Liver (tissue), 9 donors: Measurements from ENCODE around the gene ABCB1. TPM values are rescaled to one million over a fixed set of nuclear protein-coding genes. Genes with fewer than 3 reads are reported as not detected.

Source experiments
- DNase-seq: peaks from one replicate; pipeline ENCODE4 v3.0.0-alpha.2; 2017; ENCODE audit warnings: low spot score
- H3K27ac ChIP-seq, 2 donors: one replicate each; pipeline ENCODE4 v1.7.0; 2013; ENCODE audit warnings: inconsistent platforms in 2 of 2, low read length in 2 of 2, control low read depth in 1 of 2, low read depth in 1 of 2, mild to moderate bottlenecking in 1 of 2
- H3K27me3 ChIP-seq, 4 donors: one replicate each; pipeline versions ENCODE4 v1.6.1 to v1.7.0; 2013; ENCODE audit warnings: low read length in 3 of 4, inconsistent platforms in 1 of 4, mild to moderate bottlenecking in 1 of 4, moderate library complexity in 1 of 4; ENCODE audit not compliant: control insufficient read depth in 4 of 4, insufficient read depth in 4 of 4
- H3K36me3 ChIP-seq, 4 donors: one replicate each; pipeline versions ENCODE4 v1.6.1 to v1.7.0; 2013; ENCODE audit warnings: low read length in 3 of 4, mild to moderate bottlenecking in 3 of 4, low read depth in 1 of 4, moderate library complexity in 1 of 4; ENCODE audit not compliant: control insufficient read depth in 4 of 4, insufficient read depth in 3 of 4
- H3K4me1 ChIP-seq, 4 donors: one replicate each; pipeline versions ENCODE4 v1.6.1 to v1.7.0; 2013; ENCODE audit warnings: low read length in 3 of 4, mild to moderate bottlenecking in 3 of 4, moderate library complexity in 1 of 4; ENCODE audit not compliant: control insufficient read depth in 4 of 4, insufficient read depth in 4 of 4
- H3K4me3 ChIP-seq, 3 donors: one replicate each; pipeline versions ENCODE4 v1.6.1 to v1.7.0; 2013; ENCODE audit warnings: low read length in 3 of 3, control low read depth in 1 of 3, low read depth in 1 of 3, mild to moderate bottlenecking in 1 of 3
- H3K9ac ChIP-seq, 2 donors: one replicate each; pipeline ENCODE4 v1.7.0; 2013; ENCODE audit warnings: low read length in 2 of 2, mild to moderate bottlenecking in 2 of 2, moderate library complexity in 2 of 2, control low read depth in 1 of 2, low read depth in 1 of 2
- H3K9me3 ChIP-seq, 4 donors: one replicate each; pipeline versions ENCODE4 v1.6.1 to v1.7.0; 2013; ENCODE audit warnings: low read length in 3 of 4; ENCODE audit not compliant: control insufficient read depth in 4 of 4
- ATF3 ChIP-seq: IDR thresholded peaks from 2 replicates; pipeline ENCODE4 v1.6.1; 2016; ENCODE audit warnings: antibody characterized with exemption
- CTCF ChIP-seq: fragments of 150-350 bp; IDR thresholded peaks from 2 replicates; pipeline ENCODE4 v1.5.1; 2017; ENCODE audit warnings: improper control_type of control experiment, low read depth, low read length; ENCODE audit not compliant: missing input control
- EGR1 ChIP-seq, 2 donors: IDR thresholded peaks; 2 replicates each; pipeline ENCODE4 v1.6.1; 2016 to 2018; ENCODE audit warnings: antibody characterized with exemption in 2 of 2, low read depth in 2 of 2
- FOXA1 ChIP-seq: IDR thresholded peaks from 2 replicates; pipeline ENCODE4 v1.6.1; 2016; ENCODE audit warnings: antibody characterized with exemption
- FOXA2 ChIP-seq: IDR thresholded peaks from 2 replicates; pipeline ENCODE4 v1.6.1; 2016; ENCODE audit warnings: antibody characterized with exemption
- GABPA ChIP-seq, 2 donors: IDR thresholded peaks in 1 of 2; conservative IDR thresholded peaks in 1 of 2; 2 replicates each; pipeline ENCODE4 v1.6.1; 2016; ENCODE audit warnings: antibody characterized with exemption in 2 of 2, mild to moderate bottlenecking in 1 of 2, moderate library complexity in 1 of 2
- HNF4A ChIP-seq, 2 donors: conservative IDR thresholded peaks; 2 replicates each; pipeline ENCODE4 v1.6.1; 2016; ENCODE audit warnings: antibody characterized with exemption in 2 of 2, mild to moderate bottlenecking in 2 of 2
- HNF4G ChIP-seq: IDR thresholded peaks from 2 replicates; pipeline ENCODE4 v1.6.1; 2016; ENCODE audit warnings: antibody characterized with exemption
- JUND ChIP-seq, 2 donors: IDR thresholded peaks; 2 replicates each; pipeline ENCODE4 v1.6.1; 2016; ENCODE audit warnings: antibody characterized with exemption in 2 of 2
- MAX ChIP-seq: IDR thresholded peaks from 2 replicates; pipeline ENCODE4 v1.6.1; 2016; ENCODE audit warnings: antibody characterized with exemption
- NR2F2 ChIP-seq: IDR thresholded peaks from 2 replicates; pipeline ENCODE4 v1.6.1; 2016; ENCODE audit warnings: antibody characterized with exemption
- RAD21 ChIP-seq, 2 donors: IDR thresholded peaks; 2 replicates each; pipeline ENCODE4 v1.6.1; 2016; ENCODE audit warnings: antibody characterized with exemption in 2 of 2, mild to moderate bottlenecking in 2 of 2
- REST ChIP-seq: IDR thresholded peaks from 2 replicates; pipeline ENCODE4 v1.6.1; 2016; ENCODE audit warnings: antibody characterized with exemption, mild to moderate bottlenecking
- RXRA ChIP-seq, 2 donors: IDR thresholded peaks; 2 replicates each; pipeline ENCODE4 v1.6.1; 2017 to 2018; ENCODE audit warnings: antibody characterized with exemption in 2 of 2, mild to moderate bottlenecking in 1 of 2
- SP1 ChIP-seq: IDR thresholded peaks from 2 replicates; pipeline ENCODE4 v1.6.1; 2018; ENCODE audit warnings: antibody characterized with exemption, mild to moderate bottlenecking
- TAF1 ChIP-seq: conservative IDR thresholded peaks from 2 replicates; pipeline ENCODE4 v1.6.1; 2016; ENCODE audit warnings: antibody characterized with exemption, mild to moderate bottlenecking
- YY1 ChIP-seq: IDR thresholded peaks from 2 replicates; pipeline ENCODE4 v1.6.1; 2016; ENCODE audit warnings: antibody characterized with exemption, mild to moderate bottlenecking
- ZBTB33 ChIP-seq: IDR thresholded peaks from 2 replicates; pipeline ENCODE4 v1.6.1; 2016; ENCODE audit warnings: antibody characterized with exemption
- WGBS: extraction: QIAGEN DNeasy Blood & Tissue Kit; methylation state at CpG from one replicate; pipeline ENCODE4 v1.1.7; 2013; 5-methylcytosine and 5-hydroxymethylcytosine counted together
- polyA plus RNA-seq, 2 donors: library from polyadenylated mRNA; stranded (reverse) in 1 of 2; unstranded in 1 of 2; fragments of 200-250 nt in 1 of 2; fragments of >200 nt in 1 of 2; fragmentation: Nextera tagmentation in 1 of 2; extraction: Ambion mirVana in 1 of 2; gene quantifications; one replicate each; pipeline versions ENCODE4 v1.2.1 to v1.2.3, GENCODE V29; 2013 to 2015
- total RNA-seq, 2 donors: library from RNA; depleted of rRNA; stranded (reverse); fragments of >200 nt; gene quantifications; one replicate each; pipeline ENCODE4 v1.2.3, GENCODE V29; 2014
- donor health status: healthy.
- donor health status: healthy.
- donor health status: healthy.
- donor health status: healthy.
- donor health status: healthy.

Gene ABCB1
- total and polyA plus RNA-seq, 4 donors = 11.9 to 53.2 (median 21.0) TPM

- Histone ChIP-seq H3K27ac (no peak overlapping the region), H3K27me3 (no peaks in the 10 kb centered on the region), H3K36me3 (no peaks in the 10 kb centered on the region), H3K4me1 (no peaks in the 10 kb centered on the region), H3K9me3 (no peaks in the 10 kb centered on the region), H3K9ac (no peak overlapping the region), H3K4me3 (no peak overlapping the region)
- TF ChIP-seq HNF4A (conservative IDR thresholded peaks at IDR 0.05) (no peak), ZBTB33 (no peak), GABPA (IDR thresholded peaks at IDR 0.05 in 1 of 2, conservative IDR thresholded peaks at IDR 0.05 in 1 of 2) (no peak), MAX (no peak), YY1 (no peak), EGR1 (IDR thresholded peaks at IDR 0.05; ENCODE audit: low read depth in 2 of 2) (no peak), JUND (IDR thresholded peaks at IDR 0.05) (no peak), TAF1 (no peak), FOXA2 (no peak), SP1 (no peak), REST (no peak), RXRA (IDR thresholded peaks at IDR 0.05) (no peak), RAD21 (IDR thresholded peaks at IDR 0.05) (no peak), NR2F2 (no peak), CTCF (no peak), ATF3 (no peak), FOXA1 (no peak), HNF4G (no peak)
- 86% methylated on average over 1 of the region's 1 CpG for WGBS
- DNase-seq = no peak
Observed at GRCh38 chr7:87615197-87615596, 14.5 kb upstream of the ABCB1 start.
